HL-60 (cell line): ENCODE measurements around the gene TENM3.

Experiments used
- DNase-seq, 2 experiments: peaks; one replicate each; pipeline ENCODE4 v3.0.0-alpha.2; 2010 to 2020; ENCODE audit warnings: low read depth in 1 of 2, low spot score in 1 of 2
- H3K27ac ChIP-seq: fragments of 250-450 bp; sonication (Bioruptor Pico); replicated peaks from 2 replicates; pipeline ENCODE4 v1.5.1; 2020; ENCODE audit warnings: mild to moderate bottlenecking, moderate library complexity
- H3K27me3 ChIP-seq: fragments of 250-450 bp; sonication (Bioruptor Pico); 2 replicates; pipeline ENCODE4 v1.5.1; 2021; ENCODE audit warnings: mild to moderate bottlenecking, moderate library complexity; ENCODE audit not compliant: insufficient read depth, poor library complexity, severe bottlenecking
- H3K4me3 ChIP-seq: replicated peaks from 2 replicates; pipeline ENCODE4 v1.5.1; 2011; ENCODE audit warnings: mild to moderate bottlenecking, control low read depth, low read length; ENCODE audit not compliant: insufficient read depth
- CTCF ChIP-seq: IDR thresholded peaks from one replicate; pipeline ENCODE4 v1.5.1; 2011; ENCODE audit warnings: low read length, control low read depth, inconsistent platforms; ENCODE audit not compliant: insufficient read depth
- GABPA ChIP-seq: IDR thresholded peaks from 2 replicates; pipeline ENCODE4 v1.6.1; 2012; ENCODE audit warnings: low read depth
- POLR2AphosphoS5 ChIP-seq: IDR thresholded peaks from 2 replicates; pipeline ENCODE4 v1.6.1; 2012; ENCODE audit warnings: low read depth
- SPI1 ChIP-seq: IDR thresholded peaks from 2 replicates; pipeline ENCODE4 v1.6.1; 2012; ENCODE audit warnings: low read depth, mild to moderate bottlenecking, borderline replicate concordance
- TF ChIP-seq, protein P1 (sequence below): IDR thresholded peaks from 2 replicates; pipeline ENCODE4 v1.6.1; 2012; ENCODE audit warnings: low read depth; ENCODE audit not compliant: insufficient replicate concordance

TENM3 gene

DNA sequence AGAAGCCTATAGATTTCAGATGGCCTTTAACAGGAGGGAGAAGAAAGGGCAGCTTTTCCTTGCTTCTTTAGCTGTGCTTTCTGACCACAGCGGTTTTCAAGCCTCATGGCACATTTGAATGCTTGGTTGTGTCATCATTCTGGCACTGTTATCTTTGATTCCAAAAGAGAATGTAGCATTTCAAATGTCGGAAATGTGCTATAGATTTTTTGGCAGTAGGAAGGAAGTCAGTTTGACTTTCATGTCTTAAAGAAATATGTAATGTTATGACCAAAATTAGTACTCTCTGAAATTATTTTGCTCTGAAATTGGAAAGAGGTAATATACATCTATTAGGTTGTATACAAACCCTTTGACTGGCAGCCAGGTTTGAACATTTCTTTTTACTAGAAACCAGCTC is 171.9 kb downstream of the TENM3 start:
- no peaks in the 10 kb centered on the region for H3K27me3 ChIP-seq
- TF ChIP-seq, protein P1, sequence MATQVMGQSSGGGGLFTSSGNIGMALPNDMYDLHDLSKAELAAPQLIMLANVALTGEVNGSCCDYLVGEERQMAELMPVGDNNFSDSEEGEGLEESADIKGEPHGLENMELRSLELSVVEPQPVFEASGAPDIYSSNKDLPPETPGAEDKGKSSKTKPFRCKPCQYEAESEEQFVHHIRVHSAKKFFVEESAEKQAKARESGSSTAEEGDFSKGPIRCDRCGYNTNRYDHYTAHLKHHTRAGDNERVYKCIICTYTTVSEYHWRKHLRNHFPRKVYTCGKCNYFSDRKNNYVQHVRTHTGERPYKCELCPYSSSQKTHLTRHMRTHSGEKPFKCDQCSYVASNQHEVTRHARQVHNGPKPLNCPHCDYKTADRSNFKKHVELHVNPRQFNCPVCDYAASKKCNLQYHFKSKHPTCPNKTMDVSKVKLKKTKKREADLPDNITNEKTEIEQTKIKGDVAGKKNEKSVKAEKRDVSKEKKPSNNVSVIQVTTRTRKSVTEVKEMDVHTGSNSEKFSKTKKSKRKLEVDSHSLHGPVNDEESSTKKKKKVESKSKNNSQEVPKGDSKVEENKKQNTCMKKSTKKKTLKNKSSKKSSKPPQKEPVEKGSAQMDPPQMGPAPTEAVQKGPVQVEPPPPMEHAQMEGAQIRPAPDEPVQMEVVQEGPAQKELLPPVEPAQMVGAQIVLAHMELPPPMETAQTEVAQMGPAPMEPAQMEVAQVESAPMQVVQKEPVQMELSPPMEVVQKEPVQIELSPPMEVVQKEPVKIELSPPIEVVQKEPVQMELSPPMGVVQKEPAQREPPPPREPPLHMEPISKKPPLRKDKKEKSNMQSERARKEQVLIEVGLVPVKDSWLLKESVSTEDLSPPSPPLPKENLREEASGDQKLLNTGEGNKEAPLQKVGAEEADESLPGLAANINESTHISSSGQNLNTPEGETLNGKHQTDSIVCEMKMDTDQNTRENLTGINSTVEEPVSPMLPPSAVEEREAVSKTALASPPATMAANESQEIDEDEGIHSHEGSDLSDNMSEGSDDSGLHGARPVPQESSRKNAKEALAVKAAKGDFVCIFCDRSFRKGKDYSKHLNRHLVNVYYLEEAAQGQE, result no peak
- DNase-seq, result no peak
- no peak overlapping the region for H3K4me3 ChIP-seq
- no peak overlapping the region for H3K27ac ChIP-seq

- no peak overlapping the region for H3K4me3 ChIP-seq
- H3K27me3 ChIP-seq, result no peaks in the 10 kb centered on the region
- no peak for TF ChIP-seq GABPA
- no peak for TF ChIP-seq CTCF
- TF ChIP-seq, protein P1, result no peak
- no peak for TF ChIP-seq SPI1
- TF ChIP-seq POLR2AphosphoS5, result no peak
- no peak overlapping the region for H3K27ac ChIP-seq
- DNase-seq, result no peak
Measured at GRCh38 chr4:182416067-182416466, 172.9 kb downstream of the TENM3 start.

GRCh38 chr4:182418054-182418734 is 175.0 kb downstream of the TENM3 start:
- H3K27ac ChIP-seq, result no peak overlapping the region
- no peak for TF ChIP-seq GABPA
- TF ChIP-seq, protein P1, result no peak
- TF ChIP-seq SPI1, result no peak
- TF ChIP-seq POLR2AphosphoS5, result no peak
- TF ChIP-seq CTCF, result no peak
- no peaks in the 10 kb centered on the region for H3K27me3 ChIP-seq
- no peak for DNase-seq
- no peak overlapping the region for H3K4me3 ChIP-seq

DNA sequence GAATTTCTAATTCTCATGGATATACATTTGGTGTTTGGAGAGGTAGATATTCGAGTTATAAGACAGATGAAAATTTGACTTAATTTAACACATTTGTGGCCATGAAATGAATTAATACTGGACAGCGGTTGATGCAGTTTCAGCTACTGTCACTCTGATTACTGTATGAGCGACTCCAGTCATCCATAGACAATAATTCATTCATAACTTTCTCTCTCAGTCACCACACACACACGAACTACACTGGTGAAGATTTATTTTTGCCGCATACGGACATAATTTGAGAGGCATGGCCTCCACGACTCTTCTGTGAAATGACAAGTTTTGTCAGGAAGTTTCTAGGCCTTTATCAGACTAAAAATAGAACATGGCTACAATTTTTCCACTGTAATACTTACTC is 177.0 kb downstream of the TENM3 start:
- no peak for TF ChIP-seq CTCF
- TF ChIP-seq, protein P1, result no peak
- TF ChIP-seq SPI1, result no peak
- TF ChIP-seq POLR2AphosphoS5, result no peak
- no peak for TF ChIP-seq GABPA
- Histone ChIP-seq H3K4me3 (no peak overlapping the region), H3K27me3 (no peaks in the 10 kb centered on the region), H3K27ac (no peak overlapping the region)
- DNase-seq, result no peak
